Liver (tissue), 3 donors: ENCODE results near the gene HNRNPL.

ENCODE experiments used
- RXRA ChIP-seq, 2 donors: IDR thresholded peaks; 2 replicates each; pipeline ENCODE4 v1.6.1; 2017 to 2018; ENCODE audit warnings: antibody characterized with exemption in 2 of 2, mild to moderate bottlenecking in 1 of 2
- TF ChIP-seq, protein P1 (sequence below): fragments of 150-350 bp; IDR thresholded peaks from 2 replicates; pipeline ENCODE4 v1.5.1; 2017; ENCODE audit warnings: improper control_type of control experiment, low read depth, low read length; ENCODE audit not compliant: missing input control
- TF ChIP-seq, protein P2 (sequence below): IDR thresholded peaks from 2 replicates; pipeline ENCODE4 v1.6.1; 2016; ENCODE audit warnings: antibody characterized with exemption
- TF ChIP-seq, protein P3 (sequence below): IDR thresholded peaks from 2 replicates; pipeline ENCODE4 v1.6.1; 2016; ENCODE audit warnings: antibody characterized with exemption, mild to moderate bottlenecking
- donor health status: healthy.
- donor health status: healthy.

DNA sequence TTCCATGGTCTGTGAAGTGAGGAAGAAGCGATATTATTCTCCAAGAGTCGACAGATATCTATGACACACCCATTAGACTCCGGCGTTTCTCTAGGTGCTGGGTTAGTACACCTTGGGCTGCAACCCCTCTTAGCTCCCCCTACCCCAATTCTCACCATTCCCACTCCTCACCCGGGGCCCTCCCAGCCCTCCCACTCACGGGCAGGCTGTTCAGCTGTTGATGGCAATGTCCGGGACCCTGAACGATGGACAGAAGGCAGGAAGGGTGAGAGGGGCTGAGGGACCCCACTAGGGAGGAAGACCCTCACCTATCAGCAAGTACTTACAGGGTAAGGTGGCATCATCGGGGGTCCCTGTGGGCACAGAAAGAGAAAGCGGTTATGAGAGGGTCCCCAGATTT is 46.2 kb downstream of the HNRNPL start:
- TF ChIP-seq, protein P1, sequence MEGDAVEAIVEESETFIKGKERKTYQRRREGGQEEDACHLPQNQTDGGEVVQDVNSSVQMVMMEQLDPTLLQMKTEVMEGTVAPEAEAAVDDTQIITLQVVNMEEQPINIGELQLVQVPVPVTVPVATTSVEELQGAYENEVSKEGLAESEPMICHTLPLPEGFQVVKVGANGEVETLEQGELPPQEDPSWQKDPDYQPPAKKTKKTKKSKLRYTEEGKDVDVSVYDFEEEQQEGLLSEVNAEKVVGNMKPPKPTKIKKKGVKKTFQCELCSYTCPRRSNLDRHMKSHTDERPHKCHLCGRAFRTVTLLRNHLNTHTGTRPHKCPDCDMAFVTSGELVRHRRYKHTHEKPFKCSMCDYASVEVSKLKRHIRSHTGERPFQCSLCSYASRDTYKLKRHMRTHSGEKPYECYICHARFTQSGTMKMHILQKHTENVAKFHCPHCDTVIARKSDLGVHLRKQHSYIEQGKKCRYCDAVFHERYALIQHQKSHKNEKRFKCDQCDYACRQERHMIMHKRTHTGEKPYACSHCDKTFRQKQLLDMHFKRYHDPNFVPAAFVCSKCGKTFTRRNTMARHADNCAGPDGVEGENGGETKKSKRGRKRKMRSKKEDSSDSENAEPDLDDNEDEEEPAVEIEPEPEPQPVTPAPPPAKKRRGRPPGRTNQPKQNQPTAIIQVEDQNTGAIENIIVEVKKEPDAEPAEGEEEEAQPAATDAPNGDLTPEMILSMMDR = no peak
- TF ChIP-seq, protein P2, sequence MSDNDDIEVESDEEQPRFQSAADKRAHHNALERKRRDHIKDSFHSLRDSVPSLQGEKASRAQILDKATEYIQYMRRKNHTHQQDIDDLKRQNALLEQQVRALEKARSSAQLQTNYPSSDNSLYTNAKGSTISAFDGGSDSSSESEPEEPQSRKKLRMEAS = no peak
- TF ChIP-seq RXRA (IDR thresholded peaks at IDR 0.05) = no peak
- TF ChIP-seq, protein P3, sequence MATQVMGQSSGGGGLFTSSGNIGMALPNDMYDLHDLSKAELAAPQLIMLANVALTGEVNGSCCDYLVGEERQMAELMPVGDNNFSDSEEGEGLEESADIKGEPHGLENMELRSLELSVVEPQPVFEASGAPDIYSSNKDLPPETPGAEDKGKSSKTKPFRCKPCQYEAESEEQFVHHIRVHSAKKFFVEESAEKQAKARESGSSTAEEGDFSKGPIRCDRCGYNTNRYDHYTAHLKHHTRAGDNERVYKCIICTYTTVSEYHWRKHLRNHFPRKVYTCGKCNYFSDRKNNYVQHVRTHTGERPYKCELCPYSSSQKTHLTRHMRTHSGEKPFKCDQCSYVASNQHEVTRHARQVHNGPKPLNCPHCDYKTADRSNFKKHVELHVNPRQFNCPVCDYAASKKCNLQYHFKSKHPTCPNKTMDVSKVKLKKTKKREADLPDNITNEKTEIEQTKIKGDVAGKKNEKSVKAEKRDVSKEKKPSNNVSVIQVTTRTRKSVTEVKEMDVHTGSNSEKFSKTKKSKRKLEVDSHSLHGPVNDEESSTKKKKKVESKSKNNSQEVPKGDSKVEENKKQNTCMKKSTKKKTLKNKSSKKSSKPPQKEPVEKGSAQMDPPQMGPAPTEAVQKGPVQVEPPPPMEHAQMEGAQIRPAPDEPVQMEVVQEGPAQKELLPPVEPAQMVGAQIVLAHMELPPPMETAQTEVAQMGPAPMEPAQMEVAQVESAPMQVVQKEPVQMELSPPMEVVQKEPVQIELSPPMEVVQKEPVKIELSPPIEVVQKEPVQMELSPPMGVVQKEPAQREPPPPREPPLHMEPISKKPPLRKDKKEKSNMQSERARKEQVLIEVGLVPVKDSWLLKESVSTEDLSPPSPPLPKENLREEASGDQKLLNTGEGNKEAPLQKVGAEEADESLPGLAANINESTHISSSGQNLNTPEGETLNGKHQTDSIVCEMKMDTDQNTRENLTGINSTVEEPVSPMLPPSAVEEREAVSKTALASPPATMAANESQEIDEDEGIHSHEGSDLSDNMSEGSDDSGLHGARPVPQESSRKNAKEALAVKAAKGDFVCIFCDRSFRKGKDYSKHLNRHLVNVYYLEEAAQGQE = no peak
